A549 (cell line): ENCODE data around the gene FGR. TPM values are rescaled to one million over a fixed set of nuclear protein-coding genes. Genes with fewer than 3 reads are reported as not detected.
"Not testable (repeated sequence)": the region's sequence is repeated elsewhere in the genome, so short reads cannot be mapped to it uniquely, and the experiment has no call there.

Experiments used
- ATAC-seq, 2 experiments: fragments of 200-7000 bp in 1 of 2; fragments of >200 bp in 1 of 2; cut with Nextera tagmentation in 1 of 2; cut with Tn5 transposase in 1 of 2; 3 replicates each; pipeline versions ENCODE4 v1.8.0 to v1.9.1; 2018 to 2020; ENCODE audit warnings: mild to moderate bottlenecking in 1 of 2, moderate library complexity in 1 of 2
- CTCF ChIA-PET: fragments of 300-600 bp; sonication (Branson Sonifier 250); formaldehyde crosslinking; extraction: SDS; loops from one replicate; lab custom pipeline; 2021; ENCODE audit warnings: antibody characterized with exemption, inconsistent platforms; lab: Yijun Ruan, JAX
- POLR2A ChIA-PET: fragments of 350-600 bp; formaldehyde crosslinking; extraction: SDS; loops from one replicate; lab custom pipeline; 2021; ENCODE audit warnings: antibody characterized with exemption, inconsistent platforms; lab: Yijun Ruan, JAX
- DNase-seq, 2 experiments: peaks; one replicate each; pipeline versions ENCODE4 v3.0.0 to v3.0.0-alpha.2; 2011 to 2016; ENCODE audit warnings: low read depth in 1 of 2, low spot score in 1 of 2
- FAIRE-seq: peaks from 2 replicates; lab custom pipeline; 2011; peaks lifted over from hg19 to GRCh38; lab: Jason Lieb, UNC
- H3K27ac ChIP-seq, 2 experiments: fragments of >200 bp; sonication (Bioruptor Twin); formaldehyde crosslinking; 3 replicates each; pipeline ENCODE4 v1.5.1; 2016 to 2017
- H3K4me1 ChIP-seq: fragments of >200 bp; sonication (Bioruptor Twin); formaldehyde crosslinking; 3 replicates; pipeline ENCODE4 v1.6.1; 2016
- H3K4me2 ChIP-seq: fragments of >200 bp; sonication (Bioruptor Twin); formaldehyde crosslinking; 3 replicates; pipeline ENCODE4 v1.6.1; 2016
- H3K4me3 ChIP-seq: fragments of >200 bp; sonication (Bioruptor Twin); formaldehyde crosslinking; 3 replicates; pipeline ENCODE4 v1.5.1; 2016
- H3K9me3 ChIP-seq: fragments of >200 bp; sonication (Bioruptor Twin); formaldehyde crosslinking; 3 replicates; pipeline ENCODE4 v1.6.1; 2016
- BCL3 ChIP-seq: fragments of >200 bp; sonication (Bioruptor Twin); formaldehyde crosslinking; IDR thresholded peaks from 3 replicates; pipeline ENCODE4 v1.6.1; 2016
- EHF ChIP-seq: fragments of 250-450 bp; sonication (Bioruptor Pico); IDR thresholded peaks from 2 replicates; pipeline ENCODE4 v1.5.0; 2020; ENCODE audit warnings: mild to moderate bottlenecking
- ESRRA ChIP-seq: fragments of 150-350 bp; IDR thresholded peaks from 2 replicates; pipeline ENCODE4 v1.6.1; 2014; ENCODE audit warnings: mild to moderate bottlenecking, low read length, borderline replicate concordance
- HEYL ChIP-seq: fragments of 250-450 bp; sonication (Bioruptor Pico); IDR thresholded peaks from 2 replicates; pipeline ENCODE4 v1.8.0; 2021; ENCODE audit warnings: mild to moderate bottlenecking, moderate library complexity
- JUN ChIP-seq, 2 experiments: fragments of >200 bp; sonication (Bioruptor Twin); formaldehyde crosslinking; IDR thresholded peaks; 2 replicates in 1 of 2; 3 replicates in 1 of 2; pipeline ENCODE4 v1.6.1; 2016 to 2017
- KDM1A ChIP-seq: fragments of 200-600 bp; sonication (generic); IDR thresholded peaks from 2 replicates; pipeline ENCODE4 v1.6.1; 2016; ENCODE audit warnings: low read depth, mild to moderate bottlenecking
- KDM5A ChIP-seq: fragments of 200-600 bp; sonication (generic); IDR thresholded peaks from 2 replicates; pipeline ENCODE4 v1.6.1; 2016; ENCODE audit warnings: antibody characterized with exemption, mild to moderate bottlenecking
- MYC ChIP-seq: IDR thresholded peaks from 2 replicates; pipeline ENCODE4 v1.6.1; 2012; ENCODE audit warnings: mild to moderate bottlenecking, inconsistent platforms, low read length, improper control_type of control experiment, borderline replicate concordance
- PBX3 ChIP-seq: IDR thresholded peaks from 2 replicates; pipeline ENCODE4 v1.6.1; 2012
- PHF8 ChIP-seq: fragments of 200-600 bp; sonication (generic); IDR thresholded peaks from 2 replicates; pipeline ENCODE4 v1.6.1; 2016; ENCODE audit warnings: low read depth, mild to moderate bottlenecking, antibody characterized with exemption, moderate library complexity, borderline replicate concordance
- POLR2A ChIP-seq: IDR thresholded peaks from 2 replicates; pipeline ENCODE4 v1.6.1; 2012; ENCODE audit warnings: mild to moderate bottlenecking, low read length
- RAD21 ChIP-seq, 2 experiments: fragments of >200 bp in 1 of 2; sonication (Bioruptor Twin) in 1 of 2; formaldehyde crosslinking in 1 of 2; IDR thresholded peaks in 1 of 2; conservative IDR thresholded peaks in 1 of 2; 2 replicates in 1 of 2; 3 replicates in 1 of 2; pipeline ENCODE4 v1.6.1; 2012 to 2018; ENCODE audit warnings: inconsistent platforms in 1 of 2
- RARB ChIP-seq: fragments of 250-450 bp; sonication (Bioruptor Pico); IDR thresholded peaks from 2 replicates; pipeline ENCODE4 v1.8.0; 2021; ENCODE audit warnings: mild to moderate bottlenecking, moderate library complexity
- RFX5 ChIP-seq: fragments of 450-650 bp; IDR thresholded peaks from 2 replicates; pipeline ENCODE4 v1.7.1; 2014; ENCODE audit warnings: antibody characterized with exemption, mild to moderate bottlenecking, moderate library complexity
- SREBF2 ChIP-seq: fragments of 450-650 bp; IDR thresholded peaks from 2 replicates; pipeline ENCODE4 v1.6.1; 2014; ENCODE audit warnings: mild to moderate bottlenecking, moderate library complexity
- TFCP2L1 ChIP-seq: fragments of 250-450 bp; sonication (Bioruptor Pico); IDR thresholded peaks from 2 replicates; pipeline ENCODE4 v1.5.0; 2021; ENCODE audit warnings: mild to moderate bottlenecking
- TP53 ChIP-seq: fragments of 250-450 bp; sonication (Bioruptor Pico); IDR thresholded peaks from 2 replicates; pipeline ENCODE4 v1.5.0; 2021; ENCODE audit warnings: mild to moderate bottlenecking, moderate library complexity
- WGBS: methylation state at CpG from one replicate; pipeline ENCODE4 v1.1.6; 2017; ENCODE audit errors: missing lambda C conversion rate; 5-methylcytosine and 5-hydroxymethylcytosine counted together
- polyA plus RNA-seq, 4 experiments: library from polyadenylated mRNA; depleted of rRNA in 3 of 4; stranded (reverse); fragments of >200 nt; fragmentation: RNase III in 1 of 4; extraction: RNeasy Plus Mini Kit Qiagen cat#74134 plus additional on column Dnase treatment in 1 of 4; gene quantifications; 2 replicates in 3 of 4; 3 replicates in 1 of 4; pipeline ENCODE4 v1.2.3, GENCODE V29; 2011 to 2017
- TF ChIP-seq, protein P1 (sequence below): IDR thresholded peaks from 2 replicates; pipeline ENCODE4 v1.6.1; 2012; ENCODE audit warnings: low read depth, borderline replicate concordance
- TF ChIP-seq, protein P2 (sequence below): fragments of >200 bp; sonication (Bioruptor Twin); formaldehyde crosslinking; IDR thresholded peaks from 2 replicates; pipeline ENCODE4 v1.6.1; 2016
- TF ChIP-seq, protein P3 (sequence below): fragments of 450-650 bp; IDR thresholded peaks from 2 replicates; pipeline ENCODE4 v1.6.1; 2014; ENCODE audit warnings: antibody characterized with exemption

Gene FGR
- polyA plus RNA-seq, 2 of the 4 experiments (the other 2 are of a cell fraction) = not detected

DNA sequence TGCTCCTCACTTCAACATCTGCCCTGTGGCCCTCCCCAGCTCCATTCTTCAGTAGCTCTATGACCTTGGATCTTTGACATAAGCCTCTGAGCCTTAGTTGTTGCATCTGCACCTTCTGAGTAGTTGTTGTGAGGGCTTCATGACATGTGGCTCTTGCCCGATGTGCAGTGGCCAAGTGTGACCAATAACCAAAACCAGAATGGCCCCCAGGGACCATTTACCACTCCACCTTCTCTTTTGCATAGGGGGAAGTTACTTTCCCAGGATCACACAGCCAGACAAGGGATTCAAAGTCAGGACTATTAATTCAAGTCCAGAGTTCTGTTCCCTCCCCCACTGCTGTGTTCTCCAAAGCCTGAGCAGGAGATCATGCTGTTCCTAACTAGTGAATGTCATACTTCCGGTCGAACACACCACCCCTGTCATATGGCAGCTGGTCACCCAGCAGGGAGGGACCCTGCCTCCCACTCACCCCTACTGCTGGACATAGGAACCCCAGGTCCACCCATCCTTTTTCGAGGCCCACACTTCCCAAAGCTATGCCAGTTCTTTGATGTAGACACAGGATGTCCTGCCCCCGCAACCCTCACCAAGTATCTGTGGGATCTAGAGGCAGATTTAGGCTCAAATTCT, 4.0 kb downstream of the FGR start:
- POLR2A ChIA-PET = no interaction called here
- WGBS = 60% methylated on average over 5 of the region's 5 CpGs
- Histone ChIP-seq H3K4me3 (no peak overlapping the region), H3K4me1 (no peaks in the 10 kb centered on the region), H3K4me2 (no peak overlapping the region)
- FAIRE-seq (no peak), DNase-seq (no peak)
- TF ChIP-seq MYC = no peak
- TF ChIP-seq KDM5A = no peak
- no peak for TF ChIP-seq JUN (IDR thresholded peaks at IDR 0.05)
- no peak for TF ChIP-seq SREBF2
- no peak for TF ChIP-seq TP53 (CRISPR knock-in tag)
- no peak for TF ChIP-seq EHF
- no peak for TF ChIP-seq PHF8
- TF ChIP-seq, all 56 proteins: peak for 0
- ATAC-seq = no peak
- CTCF ChIA-PET = interaction anchor here (1.4 to 2.5 kb wide), 4 partner anchors 9 to 38 kb away, joined by 5 to 11 read pairs (median 6); no protein-coding TSS in a partner anchor
- no peak overlapping the region for H3K27ac ChIP-seq
- H3K9me3 ChIP-seq = no peaks in the 10 kb centered on the region

DNA sequence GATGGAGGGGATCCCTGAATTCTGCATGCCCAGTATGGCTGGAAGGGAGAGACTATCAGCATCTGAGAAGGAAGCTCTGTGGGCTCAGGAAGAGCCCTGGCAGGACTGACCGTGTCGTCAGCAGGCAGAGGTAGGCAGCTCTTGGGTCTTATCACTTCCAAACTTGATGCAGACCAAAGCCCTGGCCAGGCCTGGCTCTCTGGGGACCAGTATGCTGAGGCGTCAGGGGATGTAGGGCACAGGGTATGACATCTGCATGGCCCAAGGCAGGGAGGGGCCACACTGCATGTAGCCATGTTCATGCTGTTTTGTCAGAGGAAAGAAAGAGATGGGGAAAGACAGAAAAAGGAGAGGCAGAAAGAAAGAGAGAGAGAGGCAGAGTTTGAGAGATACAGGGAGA, 6.3 kb downstream of the FGR start:
- H3K4me3 ChIP-seq = no peak overlapping the region
- no peak overlapping the region for H3K4me2 ChIP-seq
- DNase-seq (no peak), ATAC-seq (no peak), FAIRE-seq (no peak)
- no peaks in the 10 kb centered on the region for H3K9me3 ChIP-seq
- no peaks in the 10 kb centered on the region for H3K4me1 ChIP-seq
- no CpG with 5 or more reads among the region's 3 CpGs for WGBS
- no peak overlapping the region for H3K27ac ChIP-seq
- ChIA-PET POLR2A (no interaction called here), CTCF (interaction anchor here (0.9 to 2.6 kb wide), 4 partner anchors 14 to 41 kb away, joined by 3 to 14 read pairs (median 6); no protein-coding TSS in a partner anchor)
- no peak for TF ChIP-seq RARB (CRISPR knock-in tag)
- no peak for TF ChIP-seq POLR2A
- no peak for TF ChIP-seq RAD21 (conservative IDR thresholded peaks at IDR 0.05 in 1 of 2, IDR thresholded peaks at IDR 0.05 in 1 of 2)
- TF ChIP-seq, protein P1, sequence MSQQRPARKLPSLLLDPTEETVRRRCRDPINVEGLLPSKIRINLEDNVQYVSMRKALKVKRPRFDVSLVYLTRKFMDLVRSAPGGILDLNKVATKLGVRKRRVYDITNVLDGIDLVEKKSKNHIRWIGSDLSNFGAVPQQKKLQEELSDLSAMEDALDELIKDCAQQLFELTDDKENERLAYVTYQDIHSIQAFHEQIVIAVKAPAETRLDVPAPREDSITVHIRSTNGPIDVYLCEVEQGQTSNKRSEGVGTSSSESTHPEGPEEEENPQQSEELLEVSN = no peak
- TF ChIP-seq, protein P2, sequence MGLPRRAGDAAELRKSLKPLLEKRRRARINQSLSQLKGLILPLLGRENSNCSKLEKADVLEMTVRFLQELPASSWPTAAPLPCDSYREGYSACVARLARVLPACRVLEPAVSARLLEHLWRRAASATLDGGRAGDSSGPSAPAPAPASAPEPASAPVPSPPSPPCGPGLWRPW = no peak
- TF ChIP-seq ESRRA = no peak
- TF ChIP-seq KDM1A = no peak

GRCh38 chr1:27627733-27628132, 7.3 kb downstream of the FGR start:
- H3K4me1 ChIP-seq, H3K9me3 ChIP-seq, H3K4me3 ChIP-seq, DNase-seq, H3K4me2 ChIP-seq, POLR2A ChIA-PET, H3K27ac ChIP-seq, ATAC-seq, FAIRE-seq: not testable (repeated sequence)
- 63% methylated on average over 4 of the region's 4 CpGs for WGBS
- CTCF ChIA-PET = interaction anchor here (0.9 to 2.6 kb wide), 4 partner anchors 15 to 42 kb away, joined by 3 to 14 read pairs (median 6); no protein-coding TSS in a partner anchor

GRCh38 chr1:27627061-27627460, 7.9 kb downstream of the FGR start:
- CTCF ChIA-PET = no interaction called here
- Histone ChIP-seq H3K4me2 (no peak overlapping the region), H3K4me1 (no peaks in the 10 kb centered on the region), H3K9me3 (no peaks in the 10 kb centered on the region), H3K4me3 (no peak overlapping the region), H3K27ac (no peak overlapping the region)
- no peak for TF ChIP-seq TFCP2L1
- no peak for TF ChIP-seq PBX3
- TF ChIP-seq, protein P1 = no peak
- TF ChIP-seq, protein P3, sequence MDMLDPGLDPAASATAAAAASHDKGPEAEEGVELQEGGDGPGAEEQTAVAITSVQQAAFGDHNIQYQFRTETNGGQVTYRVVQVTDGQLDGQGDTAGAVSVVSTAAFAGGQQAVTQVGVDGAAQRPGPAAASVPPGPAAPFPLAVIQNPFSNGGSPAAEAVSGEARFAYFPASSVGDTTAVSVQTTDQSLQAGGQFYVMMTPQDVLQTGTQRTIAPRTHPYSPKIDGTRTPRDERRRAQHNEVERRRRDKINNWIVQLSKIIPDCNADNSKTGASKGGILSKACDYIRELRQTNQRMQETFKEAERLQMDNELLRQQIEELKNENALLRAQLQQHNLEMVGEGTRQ = no peak
- TF ChIP-seq HEYL = no peak
- TF ChIP-seq BCL3 = no peak
- TF ChIP-seq RFX5 = no peak
- FAIRE-seq (no peak), ATAC-seq (no peak), DNase-seq (no peak)
- POLR2A ChIA-PET = no interaction called here
- WGBS = 79% methylated on average over 5 of the region's 5 CpGs
